IMR-90 (cell line): ENCODE measurements around the gene PRADC1. TPM values are rescaled to one million over a fixed set of nuclear protein-coding genes. Genes with fewer than 3 reads are reported as not detected.

Experiments
- polyA plus RNA-seq, 3 experiments: library from polyadenylated mRNA; depleted of rRNA; stranded (reverse); fragments of >200 nt; gene quantifications; 2 replicates each; pipeline ENCODE4 v1.2.3, GENCODE V29; 2012; ENCODE audit warnings: low replicate concordance in 1 of 3
- total RNA-seq: library from RNA; depleted of rRNA; stranded (reverse); fragments of >200 nt; gene quantifications from 2 replicates; pipeline ENCODE4 v1.2.3, GENCODE V29; 2012; rRNA removed

PRADC1 gene
- total and polyA plus RNA-seq, 2 of the 4 experiments (the other 2 are of a cell fraction), result 13.1 to 18.4 TPM

Other genes with a start within 250 kb of the PRADC1 start
- 8.3 and 8.6 TPM in 2 replicates for gene SFXN5, start 161.5 kb downstream of the PRADC1 start, total RNA-seq
- 14.3 and 17.0 TPM in 2 replicates for gene SFXN5, start 161.5 kb downstream of the PRADC1 start, polyA plus RNA-seq (2012; rRNA removed)
- gene RAB11FIP5, start 120.3 kb downstream of the PRADC1 start, total RNA-seq, result 21.4 and 21.5 TPM in 2 replicates
- gene RAB11FIP5, start 120.3 kb downstream of the PRADC1 start, polyA plus RNA-seq (2012; rRNA removed), result 34.5 and 36.0 TPM in 2 replicates
- not detected in 2 replicates for gene NOTO, start 30.7 kb downstream of the PRADC1 start, total RNA-seq
- gene NOTO, start 30.7 kb downstream of the PRADC1 start, polyA plus RNA-seq (2012; rRNA removed), result not detected in 2 replicates
- 18.9 and 19.7 TPM in 2 replicates for gene SMYD5, start 19.0 kb downstream of the PRADC1 start, total RNA-seq
- 16.9 and 17.8 TPM in 2 replicates for gene SMYD5, start 19.0 kb downstream of the PRADC1 start, polyA plus RNA-seq (2012; rRNA removed)
- gene CCT7, start 1.1 kb upstream of the PRADC1 start, total RNA-seq, result 557 and 575 TPM in 2 replicates
- 321 and 329 TPM in 2 replicates for gene CCT7, start 1.1 kb upstream of the PRADC1 start, polyA plus RNA-seq (2012; rRNA removed)
- 0.54 and 0.83 TPM in 2 replicates for gene FBXO41, start 51.2 kb upstream of the PRADC1 start, total RNA-seq
- gene FBXO41, start 51.2 kb upstream of the PRADC1 start, polyA plus RNA-seq (2012; rRNA removed), result 3.4 and 3.7 TPM in 2 replicates
- not detected in 2 replicates for gene EGR4, start 60.3 kb upstream of the PRADC1 start, total RNA-seq
- gene EGR4, start 60.3 kb upstream of the PRADC1 start, polyA plus RNA-seq (2012; rRNA removed), result not detected in 2 replicates
- 20.8 and 30.8 TPM in 2 replicates for gene ALMS1, start 152.6 kb upstream of the PRADC1 start, total RNA-seq
- gene ALMS1, start 152.6 kb upstream of the PRADC1 start, polyA plus RNA-seq (2012; rRNA removed), result 20.7 and 52.8 TPM in 2 replicates